ENCODE data around the gene GLI1. TPM values are rescaled to one million over a fixed set of nuclear protein-coding genes. Genes with fewer than 3 reads are reported as not detected.

GLI1 gene
- polyA plus RNA-seq, 2 donors: 0.16 to 0.28 TPM

DNA sequence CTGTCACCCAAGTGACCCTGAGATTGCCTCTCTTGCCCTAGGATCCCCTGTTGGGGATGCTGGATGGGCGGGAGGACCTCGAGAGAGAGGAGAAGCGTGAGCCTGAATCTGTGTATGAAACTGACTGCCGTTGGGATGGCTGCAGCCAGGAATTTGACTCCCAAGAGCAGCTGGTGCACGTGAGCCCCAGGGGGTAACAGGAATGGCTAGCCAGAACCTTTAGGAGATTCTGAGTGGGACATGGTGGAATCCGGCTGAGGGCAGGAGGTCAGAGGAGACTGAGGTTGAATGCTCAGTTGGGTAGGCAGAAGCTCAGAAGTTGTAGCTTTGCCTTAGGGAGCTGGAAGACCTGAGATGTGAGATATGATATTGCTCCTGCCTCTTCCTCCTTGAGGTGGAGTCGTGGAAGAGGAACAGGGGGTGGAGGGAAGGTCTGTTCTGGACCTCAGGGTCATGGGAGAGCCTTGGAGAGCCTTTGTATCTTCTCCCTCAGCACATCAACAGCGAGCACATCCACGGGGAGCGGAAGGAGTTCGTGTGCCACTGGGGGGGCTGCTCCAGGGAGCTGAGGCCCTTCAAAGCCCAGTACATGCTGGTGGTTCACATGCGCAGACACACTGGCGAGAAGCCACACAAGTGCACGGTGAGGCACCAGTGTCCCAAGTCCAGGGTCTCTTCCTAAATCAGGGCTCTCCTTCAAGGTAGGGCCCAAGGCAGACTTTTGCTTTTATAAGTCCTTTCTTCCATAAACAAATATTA, 6.3 kb downstream of the GLI1 start:
- peaks cover 0 to 3% of the 10 kb centered on the region in 2 donors for H3K36me3 ChIP-seq (ENCODE audit: control insufficient read depth in 2 of 2, insufficient read depth in 2 of 2, low read length in 1 of 2)
- peaks cover 0 to 3% of the 10 kb centered on the region in 2 donors for H3K4me1 ChIP-seq (ENCODE audit: control insufficient read depth in 2 of 2, insufficient read depth in 2 of 2, low read length in 1 of 2)
- H3K4me3 ChIP-seq (ENCODE audit: low read depth in 1 of 2, low read length in 2 of 2): no peak overlapping the region
- WGBS, 2 donors: 78 to 80% methylated on average over 14 of the region's 14 CpGs
- H3K27ac ChIP-seq (ENCODE audit: low read depth in 2 of 2, low read length in 1 of 2): no peak overlapping the region
- no peaks in the 10 kb centered on the region for H3K27me3 ChIP-seq (ENCODE audit: control insufficient read depth in 1 of 2, insufficient read depth in 2 of 2, low read length in 2 of 2)
- no peaks in the 10 kb centered on the region for H3K9me3 ChIP-seq (ENCODE audit: control insufficient read depth in 2 of 2, insufficient read depth in 1 of 2, low read depth in 1 of 2, low read length in 1 of 2)

DNA sequence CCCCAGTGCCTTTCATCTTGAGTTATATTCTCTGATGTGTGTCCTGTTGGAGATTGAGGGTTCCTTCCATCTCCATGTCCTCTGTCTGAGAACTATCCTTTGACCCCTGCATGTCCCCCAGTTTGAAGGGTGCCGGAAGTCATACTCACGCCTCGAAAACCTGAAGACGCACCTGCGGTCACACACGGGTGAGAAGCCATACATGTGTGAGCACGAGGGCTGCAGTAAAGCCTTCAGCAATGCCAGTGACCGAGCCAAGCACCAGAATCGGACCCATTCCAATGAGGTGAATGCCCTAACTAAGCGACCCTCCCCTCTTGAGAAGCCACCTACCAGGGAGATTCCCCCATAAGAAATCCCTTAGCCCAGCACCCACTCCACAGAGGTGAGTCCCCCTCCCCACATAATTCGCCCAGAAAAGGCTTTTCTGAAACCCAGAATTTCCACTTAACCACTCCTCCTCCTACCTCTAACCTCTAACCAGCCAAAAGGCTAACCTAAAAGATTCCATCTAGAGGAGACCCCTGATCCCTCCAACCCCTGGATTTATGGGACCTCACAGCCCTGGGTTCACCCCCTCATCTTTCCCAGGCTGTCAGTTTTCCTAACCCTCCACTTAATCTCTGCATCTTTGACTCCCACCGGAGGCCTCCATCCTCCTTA, 7.8 kb downstream of the GLI1 start:
- Histone ChIP-seq H3K36me3 (ENCODE audit: control insufficient read depth in 2 of 2, insufficient read depth in 2 of 2, low read length in 1 of 2) (peaks cover 0 to 3% of the 10 kb centered on the region in 2 donors), H3K4me1 (ENCODE audit: control insufficient read depth in 2 of 2, insufficient read depth in 2 of 2, low read length in 1 of 2) (no peaks in the 10 kb centered on the region), H3K9me3 (ENCODE audit: control insufficient read depth in 2 of 2, insufficient read depth in 1 of 2, low read depth in 1 of 2, low read length in 1 of 2) (no peaks in the 10 kb centered on the region), H3K27ac (ENCODE audit: low read depth in 2 of 2, low read length in 1 of 2) (no peak overlapping the region), H3K27me3 (ENCODE audit: control insufficient read depth in 1 of 2, insufficient read depth in 2 of 2, low read length in 2 of 2) (no peaks in the 10 kb centered on the region), H3K4me3 (ENCODE audit: low read depth in 1 of 2, low read length in 2 of 2) (no peak overlapping the region)
- WGBS, 2 donors: 86 to 89% methylated on average over 12 of the region's 12 CpGs

DNA sequence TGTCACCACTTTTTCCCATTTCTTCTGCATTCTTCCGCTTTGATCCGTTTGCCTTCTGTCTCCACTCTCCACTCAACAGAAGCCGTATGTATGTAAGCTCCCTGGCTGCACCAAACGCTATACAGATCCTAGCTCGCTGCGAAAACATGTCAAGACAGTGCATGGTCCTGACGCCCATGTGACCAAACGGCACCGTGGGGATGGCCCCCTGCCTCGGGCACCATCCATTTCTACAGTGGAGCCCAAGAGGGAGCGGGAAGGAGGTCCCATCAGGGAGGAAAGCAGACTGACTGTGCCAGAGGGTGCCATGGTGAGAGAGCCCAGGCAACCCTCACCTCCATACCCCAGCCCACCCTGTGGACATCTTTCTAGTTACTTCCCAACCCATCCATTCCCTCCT, 8.3 kb downstream of the GLI1 start:
- Histone ChIP-seq H3K4me3 (ENCODE audit: low read depth in 1 of 2, low read length in 2 of 2) (no peak overlapping the region), H3K9me3 (ENCODE audit: control insufficient read depth in 2 of 2, insufficient read depth in 1 of 2, low read depth in 1 of 2, low read length in 1 of 2) (no peaks in the 10 kb centered on the region), H3K27ac (ENCODE audit: low read depth in 2 of 2, low read length in 1 of 2) (no peak overlapping the region), H3K36me3 (ENCODE audit: control insufficient read depth in 2 of 2, insufficient read depth in 2 of 2, low read length in 1 of 2) (peaks cover 0 to 3% of the 10 kb centered on the region in 2 donors), H3K27me3 (ENCODE audit: control insufficient read depth in 1 of 2, insufficient read depth in 2 of 2, low read length in 2 of 2) (no peaks in the 10 kb centered on the region), H3K4me1 (ENCODE audit: control insufficient read depth in 2 of 2, insufficient read depth in 2 of 2, low read length in 1 of 2) (no peaks in the 10 kb centered on the region)
- 76 to 77% methylated on average over 11 of the region's 11 CpGs for WGBS, 2 donors

DNA sequence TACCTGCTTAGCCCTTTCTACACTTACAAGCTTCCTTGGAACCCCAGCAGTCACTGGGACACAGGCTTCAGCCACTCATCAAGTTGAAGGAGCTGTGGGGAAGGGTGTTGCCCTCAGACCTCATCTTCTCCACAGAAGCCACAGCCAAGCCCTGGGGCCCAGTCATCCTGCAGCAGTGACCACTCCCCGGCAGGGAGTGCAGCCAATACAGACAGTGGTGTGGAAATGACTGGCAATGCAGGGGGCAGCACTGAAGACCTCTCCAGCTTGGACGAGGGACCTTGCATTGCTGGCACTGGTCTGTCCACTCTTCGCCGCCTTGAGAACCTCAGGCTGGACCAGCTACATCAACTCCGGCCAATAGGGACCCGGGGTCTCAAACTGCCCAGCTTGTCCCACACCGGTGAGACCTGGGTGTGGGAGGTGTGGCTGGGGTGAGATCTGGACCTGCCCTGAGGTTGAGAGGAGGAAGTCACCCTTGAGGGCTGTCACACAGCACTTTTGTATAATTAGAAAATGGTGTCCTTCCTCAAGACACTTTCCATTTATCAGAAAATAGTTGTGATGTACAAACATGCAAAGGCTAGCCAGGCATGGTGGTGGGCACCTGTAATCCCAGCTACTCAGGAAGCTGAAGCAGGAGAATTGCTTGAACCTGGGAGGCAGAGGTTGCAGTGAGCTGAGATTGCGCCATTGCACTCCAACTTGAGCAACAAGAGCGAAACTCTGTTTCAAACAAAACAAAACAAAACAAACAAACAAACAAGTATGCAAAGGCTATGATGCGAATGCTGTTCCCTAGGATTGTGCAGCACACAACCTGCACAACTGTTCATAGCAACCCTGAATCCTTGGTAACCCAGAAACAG, 9.9 kb downstream of the GLI1 start:
- Histone ChIP-seq H3K27ac (ENCODE audit: low read depth in 2 of 2, low read length in 1 of 2) (no peak overlapping the region), H3K4me1 (ENCODE audit: control insufficient read depth in 2 of 2, insufficient read depth in 2 of 2, low read length in 1 of 2) (no peaks in the 10 kb centered on the region), H3K9me3 (ENCODE audit: control insufficient read depth in 2 of 2, insufficient read depth in 1 of 2, low read depth in 1 of 2, low read length in 1 of 2) (no peaks in the 10 kb centered on the region), H3K36me3 (ENCODE audit: control insufficient read depth in 2 of 2, insufficient read depth in 2 of 2, low read length in 1 of 2) (peaks cover 0 to 3% of the 10 kb centered on the region in 2 donors), H3K4me3 (ENCODE audit: low read depth in 1 of 2, low read length in 2 of 2) (no peak overlapping the region), H3K27me3 (ENCODE audit: control insufficient read depth in 1 of 2, insufficient read depth in 2 of 2, low read length in 2 of 2) (no peaks in the 10 kb centered on the region)
- WGBS, 2 donors: 84 to 89% methylated on average over 10 of the region's 10 CpGs

DNA sequence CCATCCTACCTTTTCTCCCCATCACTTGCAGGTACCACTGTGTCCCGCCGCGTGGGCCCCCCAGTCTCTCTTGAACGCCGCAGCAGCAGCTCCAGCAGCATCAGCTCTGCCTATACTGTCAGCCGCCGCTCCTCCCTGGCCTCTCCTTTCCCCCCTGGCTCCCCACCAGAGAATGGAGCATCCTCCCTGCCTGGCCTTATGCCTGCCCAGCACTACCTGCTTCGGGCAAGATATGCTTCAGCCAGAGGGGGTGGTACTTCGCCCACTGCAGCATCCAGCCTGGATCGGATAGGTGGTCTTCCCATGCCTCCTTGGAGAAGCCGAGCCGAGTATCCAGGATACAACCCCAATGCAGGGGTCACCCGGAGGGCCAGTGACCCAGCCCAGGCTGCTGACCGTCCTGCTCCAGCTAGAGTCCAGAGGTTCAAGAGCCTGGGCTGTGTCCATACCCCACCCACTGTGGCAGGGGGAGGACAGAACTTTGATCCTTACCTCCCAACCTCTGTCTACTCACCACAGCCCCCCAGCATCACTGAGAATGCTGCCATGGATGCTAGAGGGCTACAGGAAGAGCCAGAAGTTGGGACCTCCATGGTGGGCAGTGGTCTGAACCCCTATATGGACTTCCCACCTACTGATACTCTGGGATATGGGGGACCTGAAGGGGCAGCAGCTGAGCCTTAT, 10.8 kb downstream of the GLI1 start:
- no peak overlapping the region for H3K27ac ChIP-seq (ENCODE audit: low read depth in 2 of 2, low read length in 1 of 2)
- peaks cover 0 to 2% of the 10 kb centered on the region in 2 donors for H3K27me3 ChIP-seq (ENCODE audit: control insufficient read depth in 1 of 2, insufficient read depth in 2 of 2, low read length in 2 of 2)
- peaks cover 0 to 7% of the 10 kb centered on the region in 2 donors for H3K4me1 ChIP-seq (ENCODE audit: control insufficient read depth in 2 of 2, insufficient read depth in 2 of 2, low read length in 1 of 2)
- peaks cover 0 to 3% of the 10 kb centered on the region in 2 donors for H3K36me3 ChIP-seq (ENCODE audit: control insufficient read depth in 2 of 2, insufficient read depth in 2 of 2, low read length in 1 of 2)
- no peaks in the 10 kb centered on the region for H3K9me3 ChIP-seq (ENCODE audit: control insufficient read depth in 2 of 2, insufficient read depth in 1 of 2, low read depth in 1 of 2, low read length in 1 of 2)
- no peak overlapping the region for H3K4me3 ChIP-seq (ENCODE audit: low read depth in 1 of 2, low read length in 2 of 2)
- WGBS, 2 donors: 92 to 93% methylated on average over 14 of the region's 14 CpGs

DNA sequence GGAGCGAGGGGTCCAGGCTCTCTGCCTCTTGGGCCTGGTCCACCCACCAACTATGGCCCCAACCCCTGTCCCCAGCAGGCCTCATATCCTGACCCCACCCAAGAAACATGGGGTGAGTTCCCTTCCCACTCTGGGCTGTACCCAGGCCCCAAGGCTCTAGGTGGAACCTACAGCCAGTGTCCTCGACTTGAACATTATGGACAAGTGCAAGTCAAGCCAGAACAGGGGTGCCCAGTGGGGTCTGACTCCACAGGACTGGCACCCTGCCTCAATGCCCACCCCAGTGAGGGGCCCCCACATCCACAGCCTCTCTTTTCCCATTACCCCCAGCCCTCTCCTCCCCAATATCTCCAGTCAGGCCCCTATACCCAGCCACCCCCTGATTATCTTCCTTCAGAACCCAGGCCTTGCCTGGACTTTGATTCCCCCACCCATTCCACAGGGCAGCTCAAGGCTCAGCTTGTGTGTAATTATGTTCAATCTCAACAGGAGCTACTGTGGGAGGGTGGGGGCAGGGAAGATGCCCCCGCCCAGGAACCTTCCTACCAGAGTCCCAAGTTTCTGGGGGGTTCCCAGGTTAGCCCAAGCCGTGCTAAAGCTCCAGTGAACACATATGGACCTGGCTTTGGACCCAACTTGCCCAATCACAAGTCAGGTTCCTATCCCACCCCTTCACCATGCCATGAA, 11.5 kb downstream of the GLI1 start:
- H3K36me3 ChIP-seq (ENCODE audit: control insufficient read depth in 2 of 2, insufficient read depth in 2 of 2, low read length in 1 of 2): peaks cover 0 to 3% of the 10 kb centered on the region in 2 donors
- H3K9me3 ChIP-seq (ENCODE audit: control insufficient read depth in 2 of 2, insufficient read depth in 1 of 2, low read depth in 1 of 2, low read length in 1 of 2): no peaks in the 10 kb centered on the region
- H3K27ac ChIP-seq (ENCODE audit: low read depth in 2 of 2, low read length in 1 of 2): no peak overlapping the region
- H3K27me3 ChIP-seq (ENCODE audit: control insufficient read depth in 1 of 2, insufficient read depth in 2 of 2, low read length in 2 of 2): peaks cover 0 to 7% of the 10 kb centered on the region in 2 donors
- WGBS, 2 donors: 75 to 83% methylated on average over 4 of the region's 4 CpGs
- H3K4me1 ChIP-seq (ENCODE audit: control insufficient read depth in 2 of 2, insufficient read depth in 2 of 2, low read length in 1 of 2): peaks cover 3 to 14% of the 10 kb centered on the region in 2 donors
- H3K4me3 ChIP-seq (ENCODE audit: low read depth in 1 of 2, low read length in 2 of 2): no peak overlapping the region

DNA sequence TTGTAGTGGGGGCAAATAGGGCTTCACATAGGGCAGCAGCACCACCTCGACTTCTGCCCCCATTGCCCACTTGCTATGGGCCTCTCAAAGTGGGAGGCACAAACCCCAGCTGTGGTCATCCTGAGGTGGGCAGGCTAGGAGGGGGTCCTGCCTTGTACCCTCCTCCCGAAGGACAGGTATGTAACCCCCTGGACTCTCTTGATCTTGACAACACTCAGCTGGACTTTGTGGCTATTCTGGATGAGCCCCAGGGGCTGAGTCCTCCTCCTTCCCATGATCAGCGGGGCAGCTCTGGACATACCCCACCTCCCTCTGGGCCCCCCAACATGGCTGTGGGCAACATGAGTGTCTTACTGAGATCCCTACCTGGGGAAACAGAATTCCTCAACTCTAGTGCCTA, 12.1 kb downstream of the GLI1 start:
- WGBS, 2 donors: 82 to 91% methylated on average over 3 of the region's 3 CpGs
- peaks cover 0 to 3% of the 10 kb centered on the region in 2 donors for H3K36me3 ChIP-seq (ENCODE audit: control insufficient read depth in 2 of 2, insufficient read depth in 2 of 2, low read length in 1 of 2)

DNA sequence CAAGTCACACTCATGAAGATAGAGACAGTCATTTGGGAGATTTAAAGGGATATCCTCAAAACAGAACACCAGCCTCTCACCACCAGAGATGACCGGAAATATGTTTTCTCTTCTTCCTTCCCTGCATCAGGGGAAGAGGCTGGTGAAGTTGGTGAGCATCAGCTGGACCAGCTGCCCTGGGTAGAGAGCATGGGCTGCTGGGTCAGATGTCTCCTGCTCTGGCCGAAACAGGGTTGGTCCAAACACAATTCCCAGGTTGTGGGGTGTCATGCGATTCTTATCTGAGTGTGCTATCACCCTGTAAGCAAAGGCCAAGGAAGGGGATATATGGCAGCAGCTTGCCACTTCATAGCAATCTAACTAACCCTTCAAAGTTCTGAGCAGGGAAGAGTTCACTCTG, 12.8 kb downstream of the GLI1 start:
- Histone ChIP-seq H3K9me3 (ENCODE audit: control insufficient read depth in 2 of 2, insufficient read depth in 1 of 2, low read depth in 1 of 2, low read length in 1 of 2) (no peaks in the 10 kb centered on the region), H3K4me3 (ENCODE audit: low read depth in 1 of 2, low read length in 2 of 2) (no peak overlapping the region), H3K27ac (ENCODE audit: low read depth in 2 of 2, low read length in 1 of 2) (no peak overlapping the region), H3K27me3 (ENCODE audit: control insufficient read depth in 1 of 2, insufficient read depth in 2 of 2, low read length in 2 of 2) (peaks cover 0 to 9% of the 10 kb centered on the region in 2 donors), H3K4me1 (ENCODE audit: control insufficient read depth in 2 of 2, insufficient read depth in 2 of 2, low read length in 1 of 2) (peaks cover 4 to 17% of the 10 kb centered on the region in 2 donors), H3K36me3 (ENCODE audit: control insufficient read depth in 2 of 2, insufficient read depth in 2 of 2, low read length in 1 of 2) (peaks cover 0 to 3% of the 10 kb centered on the region in 2 donors)
- 84 to 90% methylated on average over 3 of the region's 3 CpGs for WGBS, 2 donors

More for the DNA sequence above, 12.1 kb downstream of the GLI1 start:
- no peak overlapping the region for H3K27ac ChIP-seq (ENCODE audit: low read depth in 2 of 2, low read length in 1 of 2)
- no peak overlapping the region for H3K4me3 ChIP-seq (ENCODE audit: low read depth in 1 of 2, low read length in 2 of 2)
- no peaks in the 10 kb centered on the region for H3K9me3 ChIP-seq (ENCODE audit: control insufficient read depth in 2 of 2, insufficient read depth in 1 of 2, low read depth in 1 of 2, low read length in 1 of 2)
- peaks cover 0 to 9% of the 10 kb centered on the region in 2 donors for H3K27me3 ChIP-seq (ENCODE audit: control insufficient read depth in 1 of 2, insufficient read depth in 2 of 2, low read length in 2 of 2)
- peaks cover 4 to 17% of the 10 kb centered on the region in 2 donors for H3K4me1 ChIP-seq (ENCODE audit: control insufficient read depth in 2 of 2, insufficient read depth in 2 of 2, low read length in 1 of 2)
